Right lobe of liver (tissue), 6 donors: ENCODE measurements around the gene GPC4. TPM values are rescaled to one million over a fixed set of nuclear protein-coding genes. Genes with fewer than 3 reads are reported as not detected.

Experiments used
- ATAC-seq, 4 donors: fragments of 200-7000 bp; cut with Tn5 transposase; one replicate each; pipeline ENCODE4 v1.9.1; 2020; ENCODE audit warnings: mild to moderate bottlenecking in 4 of 4, moderate library complexity in 4 of 4
- DNase-seq, 3 donors: peaks; one replicate each; pipeline ENCODE4 v3.0.0-alpha.2; 2020
- H3K27ac ChIP-seq, 3 donors: fragments of 200-600 bp; one replicate each; pipeline ENCODE4 v1.8.0; 2022
- H3K27me3 ChIP-seq, 2 donors: fragments of 200-600 bp; one replicate each; pipeline ENCODE4 v1.8.0; 2022
- H3K36me3 ChIP-seq, 4 donors: fragments of 200-600 bp; sonication (generic) in 1 of 4; one replicate each; pipeline versions ENCODE4 v1.5.1 to v1.8.0; 2017 to 2022; ENCODE audit warnings: control low read depth in 1 of 4
- H3K4me1 ChIP-seq, 4 donors: fragments of 200-600 bp; sonication (generic) in 1 of 4; one replicate each; pipeline versions ENCODE4 v1.5.1 to v1.8.0; 2017 to 2022; ENCODE audit warnings: control low read depth in 1 of 4
- H3K4me3 ChIP-seq, 3 donors: fragments of 200-600 bp; one replicate each; pipeline ENCODE4 v1.8.0; 2022
- H3K9me3 ChIP-seq, 4 donors: fragments of 200-600 bp; sonication (generic) in 1 of 4; one replicate each; pipeline versions ENCODE4 v1.5.1 to v1.8.0; 2017 to 2022; ENCODE audit warnings: control low read depth in 1 of 4
- CTCF ChIP-seq, 4 donors: fragments of 200-600 bp in 3 of 4; fragments of 450-650 bp in 1 of 4; IDR thresholded peaks; one replicate each; pipeline versions ENCODE4 v1.5.1 to v1.8.0; 2016 to 2022; ENCODE audit warnings: antibody characterized with exemption in 4 of 4, mild to moderate bottlenecking in 2 of 4
- POLR2A ChIP-seq: fragments of 450-650 bp; IDR thresholded peaks from one replicate; pipeline ENCODE4 v1.6.1; 2017; ENCODE audit warnings: antibody characterized with exemption, mild to moderate bottlenecking
- WGBS: methylation state at CpG from one replicate; pipeline ENCODE4 v1.1.6; 2018; ENCODE audit warnings: low coverage, low lambda C conversion rate; ENCODE audit not compliant: insufficient coverage; ENCODE audit errors: missing lambda C conversion rate; 5-methylcytosine and 5-hydroxymethylcytosine counted together
- intact Hi-C, 2 donors: fragments of 100-400 bp; cut with DNase I; formaldehyde crosslinking; loops; one replicate each; pipeline versions ENCODE4 v1.11.2 to v1.14.1; 2022
- total RNA-seq, 6 experiments: library from RNA; depleted of rRNA in 2 of 6; stranded (reverse); fragments of >200 nt in 2 of 6; fragmentation: NEBNext Ultra II Directional in 3 of 6; extraction: Animal tissue kit (Norgen Biotek cat#: 25700) in 3 of 6; gene quantifications; one replicate each; pipeline versions ENCODE4 v1.1.0 to v1.2.4, GENCODE V29; 2016 to 2023
- donor health status: DM: no; HTN: yes; CAD: no.
- donor health status: DM: no; HTN: no; CAD: no.
- donor health status: DM: no; HTN: no; CAD: no.
- donor health status: DM: no; HTN: yes; CAD: no.
- donor health status: DM: no; HTN: yes; CAD: no.

GPC4 gene
- total RNA-seq, 6 experiments from 2014 or later = 0.88 to 2.3 (median 1.2) TPM

- intact Hi-C loops = no loop called here
- TF ChIP-seq POLR2A (no peak), CTCF (IDR thresholded peaks at IDR 0.05) (no peak)
- WGBS = 40% methylated on average over 3 of the region's 3 CpGs
These were observed 4.7 kb downstream of the GPC4 start for GRCh38 chrX:133410550-133410949.

DNA sequence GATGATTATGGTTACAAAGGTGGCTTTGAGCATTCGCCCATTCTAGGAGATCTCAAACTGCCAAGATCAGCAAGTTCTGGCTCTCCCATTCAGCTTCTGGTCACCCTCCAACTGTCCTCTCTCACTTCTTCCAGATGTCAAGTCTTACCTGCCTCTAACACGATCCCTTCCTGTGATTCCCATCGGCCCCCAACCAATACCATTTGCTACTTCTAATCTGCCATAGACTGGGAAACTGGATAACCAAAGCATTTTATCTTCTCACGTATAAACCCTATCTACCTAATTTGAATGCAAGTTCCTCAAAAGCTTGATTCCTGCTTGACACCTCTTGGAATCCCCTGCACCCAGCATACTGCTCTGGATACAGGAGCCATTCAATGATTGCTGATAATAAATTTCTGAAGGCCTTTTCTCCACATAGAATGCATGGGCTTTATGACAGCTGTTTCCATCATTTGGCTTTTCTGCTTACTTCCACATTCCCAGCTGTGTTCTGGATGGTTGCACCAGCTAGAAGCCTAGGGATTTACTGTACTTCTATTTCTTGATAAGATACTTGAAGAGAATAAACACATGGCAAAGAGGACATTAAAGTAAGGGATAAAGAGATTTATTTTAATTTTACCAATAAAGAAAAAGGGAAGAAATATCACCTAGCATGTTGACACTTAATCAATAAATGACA lies 9.6 kb downstream of the GPC4 start:
- H3K36me3 ChIP-seq = no peaks in the 10 kb centered on the region

More at GRCh38 chrX:133410550-133410949, 4.7 kb downstream of the GPC4 start:
- Histone ChIP-seq H3K4me1 (no peaks in the 10 kb centered on the region), H3K9me3 (no peaks in the 10 kb centered on the region), H3K27me3 (no peaks in the 10 kb centered on the region), H3K36me3 (no peaks in the 10 kb centered on the region), H3K4me3 (no peak overlapping the region), H3K27ac (no peak overlapping the region)
- no peak for ATAC-seq
- DNase-seq = no peak

DNA sequence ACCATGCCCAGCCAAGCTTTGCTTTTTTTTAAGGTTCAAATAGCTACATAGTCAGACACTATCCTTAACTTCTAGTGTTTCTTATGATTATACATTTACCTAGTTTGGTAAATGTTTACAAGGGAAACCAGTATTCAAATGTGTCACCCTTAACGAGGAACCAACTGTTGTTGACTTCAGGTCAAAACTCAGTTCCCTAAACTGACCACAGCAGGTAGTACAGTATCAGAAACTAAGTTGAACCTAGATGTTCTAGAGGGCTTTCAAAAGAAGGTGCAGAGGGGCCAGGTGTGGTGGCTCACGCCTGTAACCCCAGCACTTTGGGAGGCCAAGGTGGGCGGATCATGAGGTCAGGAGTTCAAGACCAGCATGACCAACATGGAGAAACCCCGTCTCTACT lies 11.3 kb downstream of the GPC4 start:
- H3K36me3 ChIP-seq = no peaks in the 10 kb centered on the region
- no peak for DNase-seq
- H3K9me3 ChIP-seq = no peaks in the 10 kb centered on the region
- H3K27me3 ChIP-seq = no peaks in the 10 kb centered on the region
- intact Hi-C loops = no loop called here
- WGBS = 68% methylated on average over 4 of the region's 4 CpGs
- H3K4me1 ChIP-seq = no peaks in the 10 kb centered on the region
- H3K27ac ChIP-seq = no peak overlapping the region
- no peak for ATAC-seq
- no peak overlapping the region for H3K4me3 ChIP-seq
- TF ChIP-seq POLR2A = no peak
- no peak for TF ChIP-seq CTCF (IDR thresholded peaks at IDR 0.05)

More for the DNA sequence above, 9.6 kb downstream of the GPC4 start:
- Histone ChIP-seq H3K4me1 (no peaks in the 10 kb centered on the region), H3K27ac (no peak overlapping the region), H3K4me3 (no peak overlapping the region), H3K27me3 (no peaks in the 10 kb centered on the region), H3K9me3 (no peaks in the 10 kb centered on the region)
- DNase-seq = no peak
- ATAC-seq = no peak
- intact Hi-C loops = no loop called here
- TF ChIP-seq CTCF (IDR thresholded peaks at IDR 0.05) = no peak
- TF ChIP-seq POLR2A = no peak
- WGBS = 44% methylated on average over 4 of the region's 4 CpGs

DNA sequence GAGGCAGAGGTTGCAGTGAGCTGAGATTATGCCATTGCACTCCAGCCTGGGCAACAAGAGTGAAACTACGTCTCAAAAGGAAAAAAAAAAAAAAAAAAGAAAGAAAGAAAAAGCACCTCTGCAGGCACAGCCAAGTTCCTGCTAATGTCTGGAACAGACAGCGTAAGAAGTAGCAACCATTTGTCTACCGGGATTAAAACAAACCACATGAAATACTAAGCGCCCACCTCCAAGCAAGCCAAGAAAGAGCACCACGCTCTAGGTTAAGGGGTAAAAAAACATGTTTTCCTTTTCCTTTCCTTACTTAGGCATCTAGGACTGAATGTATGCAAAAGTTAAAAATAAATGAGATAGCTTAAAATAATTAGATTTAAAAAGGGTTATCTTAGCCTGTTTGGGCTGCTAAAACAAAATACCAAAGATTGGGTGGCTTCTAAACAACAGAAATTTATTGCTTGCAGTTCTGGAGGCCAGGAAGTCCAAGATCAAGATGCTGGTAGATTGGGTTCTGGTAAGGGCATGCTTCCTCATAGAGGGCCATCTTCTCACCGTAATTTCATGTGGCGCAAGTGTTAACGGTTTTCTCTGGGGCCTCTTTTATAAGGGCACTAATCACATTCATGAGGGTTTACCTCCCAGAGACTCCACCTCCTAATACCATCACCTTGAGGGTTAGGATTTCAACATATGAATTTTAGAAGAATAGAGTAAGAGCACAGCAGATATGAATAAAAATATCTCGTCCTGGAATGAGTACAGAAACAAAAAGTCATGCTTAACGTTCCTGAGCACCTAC lies 12.3 kb downstream of the GPC4 start:
- Histone ChIP-seq H3K27ac (no peak overlapping the region), H3K4me1 (no peaks in the 10 kb centered on the region), H3K4me3 (no peak overlapping the region), H3K9me3 (no peaks in the 10 kb centered on the region), H3K36me3 (no peaks in the 10 kb centered on the region), H3K27me3 (no peaks in the 10 kb centered on the region)
- 61% methylated on average over 10 of the region's 10 CpGs for WGBS
- intact Hi-C loops = no loop called here
- TF ChIP-seq POLR2A = no peak
- no peak for TF ChIP-seq CTCF (IDR thresholded peaks at IDR 0.05)
- ATAC-seq (no peak), DNase-seq (no peak)
